ENCODE data around the gene C10orf90.

DNA sequence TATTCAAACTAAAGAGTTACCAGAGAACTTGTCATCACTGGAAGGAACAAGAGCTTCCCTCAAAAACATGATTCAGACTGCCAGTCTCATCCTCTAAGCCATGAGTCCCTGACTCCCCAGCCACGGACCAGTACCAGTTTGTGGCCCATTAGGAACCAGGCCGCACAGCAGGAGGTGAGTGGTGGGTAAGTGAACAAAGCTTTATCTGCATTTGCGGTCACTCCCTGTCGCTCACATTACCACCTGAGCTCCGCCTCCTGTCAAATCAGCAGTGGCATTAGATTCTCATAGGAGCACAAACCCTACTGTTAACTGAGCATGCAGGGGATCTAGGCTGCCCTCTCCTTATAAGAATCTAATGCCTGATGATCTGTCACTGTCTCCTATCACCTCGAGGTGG, 42.2 kb upstream of the C10orf90 start:
- TF ChIP-seq, protein P1, sequence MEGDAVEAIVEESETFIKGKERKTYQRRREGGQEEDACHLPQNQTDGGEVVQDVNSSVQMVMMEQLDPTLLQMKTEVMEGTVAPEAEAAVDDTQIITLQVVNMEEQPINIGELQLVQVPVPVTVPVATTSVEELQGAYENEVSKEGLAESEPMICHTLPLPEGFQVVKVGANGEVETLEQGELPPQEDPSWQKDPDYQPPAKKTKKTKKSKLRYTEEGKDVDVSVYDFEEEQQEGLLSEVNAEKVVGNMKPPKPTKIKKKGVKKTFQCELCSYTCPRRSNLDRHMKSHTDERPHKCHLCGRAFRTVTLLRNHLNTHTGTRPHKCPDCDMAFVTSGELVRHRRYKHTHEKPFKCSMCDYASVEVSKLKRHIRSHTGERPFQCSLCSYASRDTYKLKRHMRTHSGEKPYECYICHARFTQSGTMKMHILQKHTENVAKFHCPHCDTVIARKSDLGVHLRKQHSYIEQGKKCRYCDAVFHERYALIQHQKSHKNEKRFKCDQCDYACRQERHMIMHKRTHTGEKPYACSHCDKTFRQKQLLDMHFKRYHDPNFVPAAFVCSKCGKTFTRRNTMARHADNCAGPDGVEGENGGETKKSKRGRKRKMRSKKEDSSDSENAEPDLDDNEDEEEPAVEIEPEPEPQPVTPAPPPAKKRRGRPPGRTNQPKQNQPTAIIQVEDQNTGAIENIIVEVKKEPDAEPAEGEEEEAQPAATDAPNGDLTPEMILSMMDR (IDR thresholded peaks at IDR 0.05) = no peak
- TF ChIP-seq POLR2A (IDR thresholded peaks at IDR 0.05) (no peak), EP300 (IDR thresholded peaks at IDR 0.05) (no peak)

All from suprapubic skin (tissue), 3 donors.